GM12865 (cell line): ENCODE results near the gene ALAS1.

Source experiments
- DNase-seq: peaks from one replicate; pipeline ENCODE4 v3.0.0; 2010; ENCODE audit warnings: low read depth
- H3K4me3 ChIP-seq: 2 replicates; pipeline ENCODE4 v1.5.1; 2011; ENCODE audit warnings: mild to moderate bottlenecking, low read depth, low read length, control low read depth
- TF ChIP-seq, protein P1 (sequence below): IDR thresholded peaks from 2 replicates; pipeline ENCODE4 v1.5.1; 2011; ENCODE audit warnings: low read length, control low read depth, low read depth, inconsistent platforms; ENCODE audit not compliant: insufficient read depth; ENCODE audit errors: missing control alignments

The ALAS1 gene

GRCh38 chr3:52253314-52254304 is 55.6 kb downstream of the ALAS1 start:
- TF ChIP-seq, protein P1, sequence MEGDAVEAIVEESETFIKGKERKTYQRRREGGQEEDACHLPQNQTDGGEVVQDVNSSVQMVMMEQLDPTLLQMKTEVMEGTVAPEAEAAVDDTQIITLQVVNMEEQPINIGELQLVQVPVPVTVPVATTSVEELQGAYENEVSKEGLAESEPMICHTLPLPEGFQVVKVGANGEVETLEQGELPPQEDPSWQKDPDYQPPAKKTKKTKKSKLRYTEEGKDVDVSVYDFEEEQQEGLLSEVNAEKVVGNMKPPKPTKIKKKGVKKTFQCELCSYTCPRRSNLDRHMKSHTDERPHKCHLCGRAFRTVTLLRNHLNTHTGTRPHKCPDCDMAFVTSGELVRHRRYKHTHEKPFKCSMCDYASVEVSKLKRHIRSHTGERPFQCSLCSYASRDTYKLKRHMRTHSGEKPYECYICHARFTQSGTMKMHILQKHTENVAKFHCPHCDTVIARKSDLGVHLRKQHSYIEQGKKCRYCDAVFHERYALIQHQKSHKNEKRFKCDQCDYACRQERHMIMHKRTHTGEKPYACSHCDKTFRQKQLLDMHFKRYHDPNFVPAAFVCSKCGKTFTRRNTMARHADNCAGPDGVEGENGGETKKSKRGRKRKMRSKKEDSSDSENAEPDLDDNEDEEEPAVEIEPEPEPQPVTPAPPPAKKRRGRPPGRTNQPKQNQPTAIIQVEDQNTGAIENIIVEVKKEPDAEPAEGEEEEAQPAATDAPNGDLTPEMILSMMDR, result no peak
- H3K4me3 ChIP-seq, result no peak overlapping the region
- peak; percentile 92 for DNase-seq

- no peak overlapping the region for H3K4me3 ChIP-seq
- TF ChIP-seq, protein P1, result no peak
- DNase-seq, result no peak
Measured at GRCh38 chr3:52254608-52255007, 56.6 kb downstream of the ALAS1 start.

DNA sequence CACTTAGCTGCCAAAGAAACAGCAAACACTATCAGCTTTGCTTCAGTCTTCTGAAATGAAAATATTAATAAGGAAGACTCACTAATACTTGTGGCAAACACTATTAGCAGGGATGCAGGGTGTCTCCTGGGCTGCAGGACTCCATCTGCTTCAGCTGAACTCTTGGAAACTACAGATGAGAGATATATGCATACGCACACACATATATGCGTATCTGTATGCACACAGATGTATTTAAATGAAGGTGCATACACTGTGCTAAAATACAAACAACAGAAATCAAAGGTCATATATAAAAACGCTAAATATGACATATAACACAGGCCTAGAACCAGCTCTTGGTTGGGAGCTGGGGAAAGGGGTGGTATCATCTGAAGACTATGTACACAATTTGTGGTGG is 58.2 kb downstream of the ALAS1 start:
- no peak overlapping the region for H3K4me3 ChIP-seq
- TF ChIP-seq, protein P1, result no peak
- no peak for DNase-seq

- no peak for DNase-seq
- TF ChIP-seq, protein P1, result no peak
- H3K4me3 ChIP-seq, result no peak overlapping the region
Measured at GRCh38 chr3:52256622-52257021, 58.7 kb downstream of the ALAS1 start.

DNA sequence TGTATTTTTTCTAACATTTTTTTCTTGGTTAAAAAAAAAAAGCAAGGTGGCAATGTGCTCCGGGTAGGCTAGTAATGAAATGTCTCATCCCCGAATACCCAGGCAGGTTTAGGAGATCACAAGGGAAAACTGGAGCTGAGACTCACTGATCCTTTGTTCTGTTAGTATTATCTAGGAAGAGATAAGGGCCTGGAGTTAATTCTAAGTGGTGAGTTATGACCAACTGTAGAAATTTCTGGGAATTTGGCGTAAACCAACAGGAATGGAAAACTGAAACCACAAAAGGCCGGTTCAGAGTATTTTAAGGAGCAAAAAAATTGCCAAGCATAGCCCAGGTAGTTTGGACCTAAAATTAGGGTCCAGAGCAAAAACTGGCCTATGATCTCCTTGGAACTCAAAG is 60.0 kb downstream of the ALAS1 start:
- TF ChIP-seq, protein P1, result no peak

GRCh38 chr3:52259035-52259434 is 61.1 kb downstream of the ALAS1 start:
- DNase-seq, result no peak
- H3K4me3 ChIP-seq, result no peak overlapping the region
- TF ChIP-seq, protein P1, result no peak

More for the DNA sequence above, 60.0 kb downstream of the ALAS1 start:
- no peak for DNase-seq
- no peak overlapping the region for H3K4me3 ChIP-seq
